HepG2 (cell line): ENCODE results near the gene CDK6. TPM values are rescaled to one million over a fixed set of nuclear protein-coding genes. Genes with fewer than 3 reads are reported as not detected.

Experiments
- CREB1 ChIP-seq, 2 experiments: fragments of 450-650 bp in 1 of 2; IDR thresholded peaks; 2 replicates each; pipeline ENCODE4 v1.6.1; 2016 to 2017; ENCODE audit warnings: control low read depth in 1 of 2, mild to moderate bottlenecking in 1 of 2, missing compliant biosample characterization in 1 of 2, missing genetic modification characterization in 1 of 2
- EZH2 ChIP-seq: conservative IDR thresholded peaks from 2 replicates; pipeline ENCODE4 v1.6.1; 2012; ENCODE audit warnings: mild to moderate bottlenecking, low read depth, low read length, moderate library complexity
- FOXA3 ChIP-seq: IDR thresholded peaks from 2 replicates; pipeline ENCODE4 v1.6.1; 2016; ENCODE audit warnings: missing genetic modification reagents, missing compliant biosample characterization
- GABPA ChIP-seq, 2 experiments: IDR thresholded peaks; 2 replicates each; pipeline ENCODE4 v1.6.1; 2011 to 2016; ENCODE audit warnings: low read depth in 2 of 2, low read length in 1 of 2, missing biosample characterization in 1 of 2, missing genetic modification characterization in 1 of 2
- MAFK ChIP-seq, 2 experiments: IDR thresholded peaks in 1 of 2; conservative IDR thresholded peaks in 1 of 2; 2 replicates each; pipeline ENCODE4 v1.6.1; 2011; ENCODE audit warnings: improper control_type of control experiment in 2 of 2, low read length in 2 of 2
- NFYB ChIP-seq: sonication (generic); formaldehyde crosslinking; IDR thresholded peaks from 2 replicates; pipeline ENCODE4 v1.4.0; 2020; ENCODE audit warnings: missing genetic modification reagents
- NFYC ChIP-seq: IDR thresholded peaks from 2 replicates; pipeline ENCODE4 v1.6.1; 2016; ENCODE audit warnings: missing genetic modification reagents, missing compliant biosample characterization
- PAX8 ChIP-seq: sonication (generic); formaldehyde crosslinking; IDR thresholded peaks from 2 replicates; pipeline ENCODE4 v1.8.0; 2022; ENCODE audit warnings: mild to moderate bottlenecking, missing genetic modification reagents, borderline replicate concordance
- PCBP1 ChIP-seq: fragments of 200-400 bp; formaldehyde crosslinking; IDR thresholded peaks from 2 replicates; pipeline ENCODE4 v1.6.1; 2017; ENCODE audit warnings: mild to moderate bottlenecking, low read depth, low read length, borderline replicate concordance
- PRMT3 ChIP-seq: sonication (generic); formaldehyde crosslinking; IDR thresholded peaks from 2 replicates; pipeline ENCODE4 v1.8.1; 2022; ENCODE audit warnings: low read depth, mild to moderate bottlenecking, moderate library complexity, missing genetic modification reagents, borderline replicate concordance
- SKI ChIP-seq: fragments of 450-650 bp; IDR thresholded peaks from one replicate; pipeline ENCODE4 v1.6.1; 2018; ENCODE audit warnings: mild to moderate bottlenecking; ENCODE audit not compliant: partially characterized antibody
- SNAI1 ChIP-seq: sonication (generic); formaldehyde crosslinking; IDR thresholded peaks from 2 replicates; pipeline ENCODE4 v1.5.0; 2020; ENCODE audit warnings: mild to moderate bottlenecking, missing genetic modification reagents, borderline replicate concordance
- SPEN ChIP-seq: sonication (generic); formaldehyde crosslinking; IDR thresholded peaks from 2 replicates; pipeline ENCODE4 v1.5.1; 2020; ENCODE audit warnings: low read depth, mild to moderate bottlenecking, missing genetic modification reagents
- ZFP1 ChIP-seq: IDR thresholded peaks from 2 replicates; pipeline ENCODE4 v1.6.1; 2016
- ZFY ChIP-seq: sonication (generic); formaldehyde crosslinking; IDR thresholded peaks from 2 replicates; pipeline ENCODE4 v1.4.0; 2020; ENCODE audit warnings: missing genetic modification reagents
- ZNF20 ChIP-seq: sonication (generic); formaldehyde crosslinking; IDR thresholded peaks from 2 replicates; pipeline ENCODE4 v1.4.0; 2020; ENCODE audit warnings: mild to moderate bottlenecking, moderate library complexity, missing genetic modification reagents
- ZNF263 ChIP-seq: sonication (generic); formaldehyde crosslinking; IDR thresholded peaks from 2 replicates; pipeline ENCODE4 v1.4.0; 2020; ENCODE audit warnings: missing genetic modification reagents
- ZNF350 ChIP-seq: sonication (generic); formaldehyde crosslinking; IDR thresholded peaks from 2 replicates; pipeline ENCODE4 v1.4.0; 2020; ENCODE audit warnings: mild to moderate bottlenecking, low read depth, missing genetic modification reagents, borderline replicate concordance
- ZNF629 ChIP-seq: sonication (generic); formaldehyde crosslinking; conservative IDR thresholded peaks from 2 replicates; pipeline ENCODE4 v1.5.0; 2020; ENCODE audit warnings: missing genetic modification reagents
- ZNF652 ChIP-seq: IDR thresholded peaks from 2 replicates; pipeline ENCODE4 v1.6.1; 2016; ENCODE audit warnings: low read depth, borderline replicate concordance
- ZNF678 ChIP-seq: sonication (generic); formaldehyde crosslinking; IDR thresholded peaks from 2 replicates; pipeline ENCODE4 v1.4.0; 2020; ENCODE audit warnings: mild to moderate bottlenecking, missing genetic modification reagents
- ZNF746 ChIP-seq: sonication (generic); formaldehyde crosslinking; IDR thresholded peaks from 2 replicates; pipeline ENCODE4 v1.8.0; 2022; ENCODE audit warnings: mild to moderate bottlenecking, missing genetic modification reagents
- ZNF768 ChIP-seq: sonication (generic); formaldehyde crosslinking; IDR thresholded peaks from 2 replicates; pipeline ENCODE4 v1.4.0; 2020; ENCODE audit warnings: missing genetic modification reagents
- ZNF816 ChIP-seq: sonication (generic); formaldehyde crosslinking; IDR thresholded peaks from 2 replicates; pipeline ENCODE4 v1.8.0; 2022; ENCODE audit warnings: missing genetic modification reagents, mild to moderate bottlenecking, borderline replicate concordance
- polyA plus RNA-seq, 8 experiments: library from polyadenylated mRNA; depleted of rRNA in 3 of 8; stranded (reverse) in 7 of 8; unstranded in 1 of 8; fragments of >200 nt; fragmentation: Illumina TruSeq in 4 of 8; extraction: Trizol in 4 of 8; gene quantifications; 2 replicates each; pipeline versions ENCODE4 v1.2.1 to v1.2.3, GENCODE V29; 2011 to 2016; ENCODE audit warnings: low read depth in 4 of 8, missing spikeins in 1 of 8, mixed read lengths in 1 of 8; ENCODE audit not compliant: insufficient read depth in 1 of 8
- total RNA-seq, 5 experiments: library from RNA; depleted of rRNA; stranded (reverse); fragments of >200 nt; fragmentation: Illumina TruSeq; extraction: Trizol; gene quantifications; 2 replicates each; pipeline ENCODE4 v1.2.3, GENCODE V29; 2016; ENCODE audit warnings: low read depth in 1 of 5
- TF ChIP-seq, protein P1 (sequence below): sonication (generic); formaldehyde crosslinking; IDR thresholded peaks from 2 replicates; pipeline ENCODE4 v1.4.0; 2020; ENCODE audit warnings: missing genetic modification reagents, borderline replicate concordance
- TF ChIP-seq, protein P2 (sequence below): sonication (generic); formaldehyde crosslinking; IDR thresholded peaks from 2 replicates; pipeline ENCODE4 v1.4.0; 2020; ENCODE audit warnings: mild to moderate bottlenecking, missing genetic modification reagents

Gene CDK6
- total and polyA plus RNA-seq, 2 of the 13 experiments (the other 11 are each of a cell fraction or from before 2014, with no cell fraction given): 34.6 to 90.8 TPM

DNA sequence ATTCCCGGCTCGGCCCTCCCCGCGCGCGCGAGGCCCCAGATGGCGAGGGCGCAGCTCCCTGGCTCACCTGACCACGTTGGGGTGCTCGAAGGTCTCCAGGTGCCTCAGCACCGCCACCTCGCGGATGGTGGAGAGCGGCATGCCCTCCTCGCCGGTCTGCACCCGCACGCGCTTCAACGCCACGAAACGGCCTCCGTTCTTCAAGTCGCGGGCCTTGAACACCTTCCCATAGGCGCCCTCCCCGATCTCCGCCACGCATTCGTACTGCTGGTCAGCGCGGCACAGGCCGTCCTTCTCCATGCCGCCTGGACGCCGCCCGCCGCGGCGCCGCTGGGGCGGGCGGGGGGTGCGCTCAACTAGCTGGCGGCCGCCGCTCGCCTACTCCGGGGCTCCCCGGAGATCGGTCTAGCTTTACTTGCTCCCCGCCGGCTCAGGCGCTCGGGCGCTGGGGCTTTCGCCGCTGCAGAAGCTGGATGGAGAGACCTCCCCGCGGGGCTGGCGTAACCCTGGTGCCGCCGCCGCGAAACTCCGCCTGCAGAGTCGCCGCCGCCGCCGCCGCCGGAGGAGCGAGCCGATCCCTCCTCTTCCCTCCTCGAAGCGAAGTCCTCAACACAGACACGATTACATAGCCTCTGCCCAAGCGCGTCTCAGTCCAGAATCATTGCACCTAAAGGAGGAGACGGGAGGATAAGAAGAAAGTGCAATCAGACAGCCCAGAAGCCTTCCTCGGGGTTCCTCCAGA is 3.2 kb downstream of the CDK6 start (continued):
- peak; percentile 64 for TF ChIP-seq SPEN (CRISPR knock-in tag)
- TF ChIP-seq ZFP1: peak; percentile 56; the same call in 1 of the 2 replicates
- no peak for TF ChIP-seq MAFK (conservative IDR thresholded peaks at IDR 0.05 in 1 of 2, IDR thresholded peaks at IDR 0.05 in 1 of 2; ENCODE audit: low read length in 2 of 2)
- TF ChIP-seq, protein P1, sequence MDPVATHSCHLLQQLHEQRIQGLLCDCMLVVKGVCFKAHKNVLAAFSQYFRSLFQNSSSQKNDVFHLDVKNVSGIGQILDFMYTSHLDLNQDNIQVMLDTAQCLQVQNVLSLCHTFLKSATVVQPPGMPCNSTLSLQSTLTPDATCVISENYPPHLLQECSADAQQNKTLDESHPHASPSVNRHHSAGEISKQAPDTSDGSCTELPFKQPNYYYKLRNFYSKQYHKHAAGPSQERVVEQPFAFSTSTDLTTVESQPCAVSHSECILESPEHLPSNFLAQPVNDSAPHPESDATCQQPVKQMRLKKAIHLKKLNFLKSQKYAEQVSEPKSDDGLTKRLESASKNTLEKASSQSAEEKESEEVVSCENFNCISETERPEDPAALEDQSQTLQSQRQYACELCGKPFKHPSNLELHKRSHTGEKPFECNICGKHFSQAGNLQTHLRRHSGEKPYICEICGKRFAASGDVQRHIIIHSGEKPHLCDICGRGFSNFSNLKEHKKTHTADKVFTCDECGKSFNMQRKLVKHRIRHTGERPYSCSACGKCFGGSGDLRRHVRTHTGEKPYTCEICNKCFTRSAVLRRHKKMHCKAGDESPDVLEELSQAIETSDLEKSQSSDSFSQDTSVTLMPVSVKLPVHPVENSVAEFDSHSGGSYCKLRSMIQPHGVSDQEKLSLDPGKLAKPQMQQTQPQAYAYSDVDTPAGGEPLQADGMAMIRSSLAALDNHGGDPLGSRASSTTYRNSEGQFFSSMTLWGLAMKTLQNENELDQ: no peak
- no peak for TF ChIP-seq EZH2
- peak; percentile 74 for TF ChIP-seq ZFY (CRISPR knock-in tag)
- TF ChIP-seq ZNF20 (CRISPR knock-in tag): 0 out of 2 replicates have a peak, but pooled peaks have one; percentile 47
- TF ChIP-seq ZNF768 (CRISPR knock-in tag): peak; percentile 52; the same call in 1 of the 2 replicates
- no peak for TF ChIP-seq ZNF629 (CRISPR knock-in tag)
- peak; percentile 92; the same call in 1 of the 2 replicates for TF ChIP-seq SNAI1 (CRISPR knock-in tag)
- no peak for TF ChIP-seq ZNF678 (CRISPR knock-in tag)
- TF ChIP-seq, protein P2, sequence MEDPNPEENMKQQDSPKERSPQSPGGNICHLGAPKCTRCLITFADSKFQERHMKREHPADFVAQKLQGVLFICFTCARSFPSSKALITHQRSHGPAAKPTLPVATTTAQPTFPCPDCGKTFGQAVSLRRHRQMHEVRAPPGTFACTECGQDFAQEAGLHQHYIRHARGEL (CRISPR knock-in tag): no peak
- TF ChIP-seq ZNF816 (CRISPR knock-in tag): 0 out of 2 replicates have a peak, but pooled peaks have one; percentile 24
- peak; percentile 25; the same call in 1 of the 2 replicates for TF ChIP-seq NFYC (CRISPR knock-in tag)
- peak; percentile 56; the same call in 1 of the 2 replicates for TF ChIP-seq ZNF263 (CRISPR knock-in tag)
- TF ChIP-seq NFYB: no peak; the same call in 1 of the 2 replicates
- no peak for TF ChIP-seq ZNF350 (CRISPR knock-in tag)
- TF ChIP-seq PCBP1: no peak
- TF ChIP-seq ZNF746 (CRISPR knock-in tag): no peak; the same call in 1 of the 2 replicates
- TF ChIP-seq FOXA3 (CRISPR knock-in tag): peak; percentile 45
- no peak for TF ChIP-seq SKI
- peak; percentile 51; the same call in 1 of the 2 replicates for TF ChIP-seq ZNF652
- TF ChIP-seq CREB1 (IDR thresholded peaks at IDR 0.05): no peak
- no peak for TF ChIP-seq CREB1 (CRISPR knock-in tag; IDR thresholded peaks at IDR 0.05)
- TF ChIP-seq PRMT3: peak; percentile 60; the same call in 1 of the 2 replicates
- no peak for TF ChIP-seq PAX8 (CRISPR knock-in tag)
- no peak for TF ChIP-seq GABPA (IDR thresholded peaks at IDR 0.05; ENCODE audit: low read depth, low read length)
- TF ChIP-seq GABPA (CRISPR knock-in tag; IDR thresholded peaks at IDR 0.05; ENCODE audit: low read depth): no peak
